GM12874 (cell line): ENCODE data around the gene TEX35.

Source experiments
- CTCF ChIP-seq: IDR thresholded peaks from 2 replicates; pipeline ENCODE4 v1.5.1; 2011; ENCODE audit warnings: low read depth, mild to moderate bottlenecking, control low read depth, low read length, moderate library complexity; ENCODE audit not compliant: insufficient read depth

Gene TEX35

GRCh38 chr1:178488393-178488792, 24.5 kb upstream of the TEX35 start:
- no peak for TF ChIP-seq CTCF

GRCh38 chr1:178489399-178489798, 23.5 kb upstream of the TEX35 start:
- TF ChIP-seq CTCF = no peak

- TF ChIP-seq CTCF = no peak
Measured at GRCh38 chr1:178490136-178490535, 22.8 kb upstream of the TEX35 start.

GRCh38 chr1:178490967-178491366, 21.9 kb upstream of the TEX35 start:
- no peak for TF ChIP-seq CTCF

- TF ChIP-seq CTCF = no peak
Measured at GRCh38 chr1:178491721-178492120, 21.2 kb upstream of the TEX35 start.

GRCh38 chr1:178492341-178492740, 20.6 kb upstream of the TEX35 start:
- no peak for TF ChIP-seq CTCF

GRCh38 chr1:178493301-178493741, 19.6 kb upstream of the TEX35 start:
- TF ChIP-seq CTCF = no peak

- TF ChIP-seq CTCF = no peak
Measured at GRCh38 chr1:178494569-178494971, 18.3 kb upstream of the TEX35 start.
